Effector CD8-positive, alpha-beta T cell (primary cell): ENCODE measurements around the gene CRACDL.

Experiments used
- DNase-seq: peaks from one replicate; lab custom pipeline; 2025; lab: John Stamatoyannopoulos, UW

Gene CRACDL

DNA sequence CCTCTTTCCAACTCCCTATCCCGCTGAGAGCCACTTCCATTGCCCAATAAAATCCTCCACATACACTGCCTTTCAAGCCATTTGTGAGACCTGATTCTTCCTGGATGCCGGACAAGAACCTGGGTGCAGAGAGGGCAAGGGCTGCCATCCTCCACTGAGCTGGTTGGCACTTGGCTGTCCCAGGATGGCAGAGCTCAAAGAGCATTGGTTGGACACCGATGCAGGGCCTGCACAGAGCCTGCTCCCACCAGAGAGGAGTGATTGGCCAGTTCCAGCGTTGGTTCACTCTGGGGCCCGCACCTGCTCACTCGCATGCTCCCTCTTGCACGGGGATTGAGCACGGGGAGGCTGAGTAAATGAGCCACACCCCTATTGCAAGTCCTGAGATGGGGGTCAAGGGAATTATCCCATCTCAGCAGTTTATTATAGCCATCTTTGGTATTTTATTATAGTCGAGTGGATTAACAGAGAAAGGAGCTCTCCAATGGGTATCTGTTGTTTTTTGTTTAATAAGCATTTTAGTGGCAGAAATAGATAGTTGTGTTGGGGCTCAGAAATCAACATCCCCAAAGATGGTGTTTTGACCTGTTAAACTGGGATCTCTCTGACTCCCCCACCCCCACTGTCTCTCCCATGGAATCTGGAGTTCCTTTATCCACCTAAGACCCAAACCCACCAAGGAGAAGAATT is 185.3 kb downstream of the CRACDL start:
- DNase-seq = no peak

- DNase-seq = no peak
Measured at GRCh38 chr2:98749066-98749450, 187.0 kb downstream of the CRACDL start.

DNA sequence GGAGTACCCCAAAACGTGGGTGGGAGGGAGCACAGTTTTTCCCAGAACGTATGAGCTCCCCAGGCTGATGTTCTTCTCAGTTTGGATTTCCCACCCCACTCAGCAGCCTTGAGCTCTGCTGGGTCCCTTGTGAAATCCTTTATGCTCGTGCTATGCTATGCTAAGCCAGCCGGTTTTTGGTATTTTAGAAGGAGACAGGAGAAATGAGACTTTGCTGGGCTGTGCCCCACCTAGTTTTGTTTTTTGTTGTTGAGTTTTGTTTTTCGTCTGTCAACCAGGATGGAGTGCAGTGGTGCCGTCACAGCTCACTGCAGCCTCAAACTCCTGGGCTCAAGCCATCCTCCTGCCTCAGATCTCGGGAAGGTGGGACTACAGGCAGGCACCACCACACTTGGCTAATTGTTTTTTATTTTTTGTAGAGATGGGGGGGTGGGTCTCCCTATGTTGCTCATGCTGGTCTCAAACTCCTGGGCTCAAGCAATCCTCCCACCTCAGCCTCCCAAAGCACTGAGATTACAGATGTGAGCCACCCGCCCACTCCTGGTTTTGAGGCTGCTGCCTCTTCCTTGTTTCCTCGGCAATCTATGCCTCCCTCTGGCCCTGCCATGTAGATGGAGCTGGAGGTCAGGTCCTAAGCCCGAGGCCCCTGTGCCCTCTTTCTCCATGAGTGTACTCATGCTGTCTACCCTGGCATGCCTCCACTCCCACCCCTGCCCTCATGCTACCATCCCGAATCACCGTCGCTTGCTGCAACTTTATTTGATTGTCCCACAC is 187.5 kb downstream of the CRACDL start:
- DNase-seq = no peak

DNA sequence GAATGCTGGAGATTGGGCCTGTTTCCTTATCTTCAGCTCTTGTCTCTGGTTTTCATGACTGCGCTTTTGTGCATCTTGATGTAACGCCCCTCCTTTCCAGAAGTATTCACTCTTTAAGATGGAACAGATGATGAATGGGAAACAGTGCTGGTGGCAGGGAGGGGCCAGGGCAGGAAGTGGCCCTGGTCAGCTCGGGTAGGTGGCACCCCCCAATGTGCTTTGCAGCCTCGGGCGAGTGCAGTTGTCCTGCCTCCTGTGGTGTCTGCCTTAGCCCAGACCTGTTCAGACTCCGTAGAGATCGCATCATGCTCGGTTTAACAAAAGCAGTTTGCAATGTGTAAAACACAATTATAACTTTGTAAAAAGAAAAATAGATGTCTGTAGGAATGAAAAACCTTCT is 188.1 kb downstream of the CRACDL start:
- no peak for DNase-seq

DNA sequence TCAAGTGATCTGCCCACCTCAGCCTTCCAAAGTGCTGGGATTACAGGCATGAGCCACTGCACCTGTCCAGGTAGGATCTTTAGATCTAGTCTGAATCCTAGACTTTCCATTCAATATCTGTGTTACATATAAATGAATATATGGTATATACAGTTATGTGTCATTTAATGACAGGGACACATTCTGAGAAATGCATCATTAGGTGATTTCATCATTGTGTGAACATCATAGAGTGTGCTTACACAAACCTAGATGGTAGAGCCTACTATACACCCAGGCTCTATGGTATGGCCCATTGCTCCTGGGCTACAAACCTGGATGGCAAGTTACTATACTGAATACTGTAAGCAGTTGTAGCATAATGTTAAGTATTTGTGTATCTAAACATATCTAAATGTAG is 189.6 kb downstream of the CRACDL start:
- no peak for DNase-seq

GRCh38 chr2:98744595-98744994 is 191.4 kb downstream of the CRACDL start:
- no peak for DNase-seq
